ENCODE results near the gene ZBTB22.
"Not testable (repeated sequence)": the region's sequence is repeated elsewhere in the genome, so short reads cannot be mapped to it uniquely, and the experiment has no call there.

The ZBTB22 gene, protein sequence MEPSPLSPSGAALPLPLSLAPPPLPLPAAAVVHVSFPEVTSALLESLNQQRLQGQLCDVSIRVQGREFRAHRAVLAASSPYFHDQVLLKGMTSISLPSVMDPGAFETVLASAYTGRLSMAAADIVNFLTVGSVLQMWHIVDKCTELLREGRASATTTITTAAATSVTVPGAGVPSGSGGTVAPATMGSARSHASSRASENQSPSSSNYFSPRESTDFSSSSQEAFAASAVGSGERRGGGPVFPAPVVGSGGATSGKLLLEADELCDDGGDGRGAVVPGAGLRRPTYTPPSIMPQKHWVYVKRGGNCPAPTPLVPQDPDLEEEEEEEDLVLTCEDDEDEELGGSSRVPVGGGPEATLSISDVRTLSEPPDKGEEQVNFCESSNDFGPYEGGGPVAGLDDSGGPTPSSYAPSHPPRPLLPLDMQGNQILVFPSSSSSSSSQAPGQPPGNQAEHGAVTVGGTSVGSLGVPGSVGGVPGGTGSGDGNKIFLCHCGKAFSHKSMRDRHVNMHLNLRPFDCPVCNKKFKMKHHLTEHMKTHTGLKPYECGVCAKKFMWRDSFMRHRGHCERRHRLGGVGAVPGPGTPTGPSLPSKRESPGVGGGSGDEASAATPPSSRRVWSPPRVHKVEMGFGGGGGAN

GRCh38 chr6:33317669-33318425, at the start of gene ZBTB22:
TSS of gene ZBTB22 (minus strand) at chr6:33317744. CDS start at chr6:33316916, 828 bp downstream.
- peak within 1 kb of the TSS; percentile 92 for H3K4me3 ChIP-seq (ENCODE audit: low read length)
- H3K9ac ChIP-seq (ENCODE audit: low read length): peak within 1 kb of the TSS; percentile 71
- no peaks in the 10 kb centered on the region for H3K9me3 ChIP-seq (ENCODE audit: control insufficient read depth, low read depth, low read length)
- H3K27me3 ChIP-seq (ENCODE audit: control insufficient read depth, insufficient read depth, low read length): no peaks in the 10 kb centered on the region
- H3K4me1 ChIP-seq (ENCODE audit: control insufficient read depth, low read depth, low read length): peaks cover 14% of the 10 kb centered on the region
- H3K36me3 ChIP-seq (ENCODE audit: control insufficient read depth, low read depth, low read length): peaks cover 23% of the 10 kb centered on the region
- H3K27ac ChIP-seq (ENCODE audit: low read length): peak within 1 kb of the TSS; percentile 78

DNA sequence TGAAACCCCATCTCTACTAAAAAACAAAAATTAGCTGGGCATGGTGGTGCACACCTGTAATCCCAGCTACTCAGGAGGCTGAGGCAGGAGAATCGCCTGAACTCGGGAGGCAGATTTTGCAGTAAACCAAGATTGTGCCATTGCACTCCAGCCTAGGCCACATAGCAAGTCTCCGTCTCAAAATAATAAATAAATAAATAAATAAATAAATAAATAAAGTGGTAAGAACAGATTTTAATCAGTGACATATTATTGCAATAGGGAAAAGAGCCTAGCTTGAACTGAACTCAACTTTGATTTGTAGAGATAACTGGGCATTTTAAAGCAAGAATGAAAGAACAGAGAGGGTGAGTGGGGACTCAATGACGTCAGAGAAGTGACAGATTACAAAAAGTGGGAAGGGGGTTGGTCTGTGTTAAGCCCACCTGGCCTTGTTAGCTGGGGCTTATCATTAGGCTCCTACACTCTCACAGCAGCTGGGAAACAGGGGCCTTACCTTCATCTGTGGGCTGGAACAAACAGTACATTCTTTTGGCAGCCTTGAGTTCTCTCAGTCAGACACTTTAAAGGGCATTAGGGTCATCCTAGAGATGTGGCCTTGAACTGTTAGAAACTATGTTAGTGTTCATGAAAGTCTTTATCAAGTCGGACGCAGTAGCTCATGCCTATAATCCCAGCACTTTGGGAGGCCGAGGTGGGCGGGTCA, 49.6 kb upstream of the ZBTB22 start:
- Histone ChIP-seq H3K4me3 (ENCODE audit: low read length) (no peak overlapping the region), H3K9me3 (ENCODE audit: control insufficient read depth, low read depth, low read length) (no peaks in the 10 kb centered on the region), H3K27me3 (ENCODE audit: control insufficient read depth, insufficient read depth, low read length) (no peaks in the 10 kb centered on the region), H3K9ac (ENCODE audit: low read length) (no peak overlapping the region), H3K36me3 (ENCODE audit: control insufficient read depth, low read depth, low read length) (no peaks in the 10 kb centered on the region), H3K27ac (ENCODE audit: low read length) (no peak overlapping the region), H3K4me1 (ENCODE audit: control insufficient read depth, low read depth, low read length) (peaks cover 11% of the 10 kb centered on the region)

GRCh38 chr6:33365206-33365971, 47.8 kb upstream of the ZBTB22 start:
- H3K9ac ChIP-seq (ENCODE audit: low read length); H3K27ac ChIP-seq (ENCODE audit: low read length); H3K27me3 ChIP-seq (ENCODE audit: control insufficient read depth, insufficient read depth, low read length); H3K4me3 ChIP-seq (ENCODE audit: low read length); H3K36me3 ChIP-seq (ENCODE audit: control insufficient read depth, low read depth, low read length); H3K9me3 ChIP-seq (ENCODE audit: control insufficient read depth, low read depth, low read length): not testable (repeated sequence)
- peaks cover 11% of the 10 kb centered on the region for H3K4me1 ChIP-seq (ENCODE audit: control insufficient read depth, low read depth, low read length)

GRCh38 chr6:33364475-33365205, 47.1 kb upstream of the ZBTB22 start:
- not testable (repeated sequence) for H3K36me3 ChIP-seq (ENCODE audit: control insufficient read depth, low read depth, low read length); H3K4me3 ChIP-seq (ENCODE audit: low read length); H3K27ac ChIP-seq (ENCODE audit: low read length); H3K9me3 ChIP-seq (ENCODE audit: control insufficient read depth, low read depth, low read length); H3K27me3 ChIP-seq (ENCODE audit: control insufficient read depth, insufficient read depth, low read length); H3K9ac ChIP-seq (ENCODE audit: low read length)
- H3K4me1 ChIP-seq (ENCODE audit: control insufficient read depth, low read depth, low read length): peaks cover 11% of the 10 kb centered on the region

GRCh38 chr6:33363486-33363885, 45.9 kb upstream of the ZBTB22 start:
- H3K27me3 ChIP-seq (ENCODE audit: control insufficient read depth, insufficient read depth, low read length); H3K4me3 ChIP-seq (ENCODE audit: low read length); H3K9ac ChIP-seq (ENCODE audit: low read length); H3K27ac ChIP-seq (ENCODE audit: low read length); H3K9me3 ChIP-seq (ENCODE audit: control insufficient read depth, low read depth, low read length); H3K36me3 ChIP-seq (ENCODE audit: control insufficient read depth, low read depth, low read length): not testable (repeated sequence)
- peaks cover 11% of the 10 kb centered on the region for H3K4me1 ChIP-seq (ENCODE audit: control insufficient read depth, low read depth, low read length)

DNA sequence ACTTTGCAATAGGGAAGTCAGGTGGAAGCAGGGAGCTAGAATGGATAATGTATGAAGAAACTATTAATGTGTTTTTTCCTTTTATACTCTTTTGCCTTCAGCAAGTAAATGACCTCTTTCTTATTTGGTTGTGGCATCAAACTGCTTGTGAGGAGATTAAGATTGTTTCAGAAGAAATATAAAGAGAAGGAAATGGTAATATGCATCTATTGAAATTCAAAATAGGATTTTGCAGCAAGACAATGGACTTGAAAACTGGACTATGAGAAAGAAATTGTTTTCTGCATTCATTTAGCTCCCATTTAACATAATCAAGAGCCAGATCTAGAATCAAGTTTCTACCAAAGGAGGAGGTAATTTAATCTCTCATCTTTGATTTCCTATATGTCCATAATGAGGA, 41.8 kb upstream of the ZBTB22 start:
- peaks cover 4% of the 10 kb centered on the region for H3K4me1 ChIP-seq (ENCODE audit: control insufficient read depth, low read depth, low read length)

GRCh38 chr6:33357160-33357871, 39.8 kb upstream of the ZBTB22 start:
- H3K4me1 ChIP-seq (ENCODE audit: control insufficient read depth, low read depth, low read length); H3K4me3 ChIP-seq (ENCODE audit: low read length); H3K36me3 ChIP-seq (ENCODE audit: control insufficient read depth, low read depth, low read length); H3K9ac ChIP-seq (ENCODE audit: low read length); H3K27ac ChIP-seq (ENCODE audit: low read length); H3K9me3 ChIP-seq (ENCODE audit: control insufficient read depth, low read depth, low read length); H3K27me3 ChIP-seq (ENCODE audit: control insufficient read depth, insufficient read depth, low read length): not testable (repeated sequence)

More for the DNA sequence above, 41.8 kb upstream of the ZBTB22 start:
- no peaks in the 10 kb centered on the region for H3K9me3 ChIP-seq (ENCODE audit: control insufficient read depth, low read depth, low read length)
- H3K27ac ChIP-seq (ENCODE audit: low read length): no peak overlapping the region
- H3K36me3 ChIP-seq (ENCODE audit: control insufficient read depth, low read depth, low read length): no peaks in the 10 kb centered on the region
- H3K9ac ChIP-seq (ENCODE audit: low read length): no peak overlapping the region
- H3K4me3 ChIP-seq (ENCODE audit: low read length): no peak overlapping the region
- no peaks in the 10 kb centered on the region for H3K27me3 ChIP-seq (ENCODE audit: control insufficient read depth, insufficient read depth, low read length)

GRCh38 chr6:33356295-33356694, 38.8 kb upstream of the ZBTB22 start:
- H3K27me3 ChIP-seq (ENCODE audit: control insufficient read depth, insufficient read depth, low read length): no peaks in the 10 kb centered on the region
- no peak overlapping the region for H3K9ac ChIP-seq (ENCODE audit: low read length)

DNA sequence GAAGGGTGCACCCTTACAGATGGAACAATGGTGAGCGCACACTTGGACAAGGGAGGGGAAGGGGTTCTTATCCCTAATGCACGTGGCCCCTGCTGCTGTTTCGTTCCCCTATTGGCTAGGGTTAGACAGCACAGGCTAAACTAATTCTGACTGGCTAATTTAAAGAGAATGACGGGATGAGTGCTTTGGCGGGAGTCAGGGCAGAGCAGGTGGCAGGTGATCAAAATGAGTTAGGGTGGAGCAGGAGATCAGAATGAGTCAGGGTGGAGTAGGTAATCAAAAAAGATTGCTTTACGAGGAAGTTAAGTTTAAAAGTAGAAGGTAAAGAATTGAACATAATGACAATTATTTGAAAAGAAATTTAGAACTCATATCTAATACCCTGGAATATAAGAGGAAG, 38.3 kb upstream of the ZBTB22 start:
- H3K4me1 ChIP-seq (ENCODE audit: control insufficient read depth, low read depth, low read length); H3K4me3 ChIP-seq (ENCODE audit: low read length); H3K27me3 ChIP-seq (ENCODE audit: control insufficient read depth, insufficient read depth, low read length); H3K9ac ChIP-seq (ENCODE audit: low read length); H3K27ac ChIP-seq (ENCODE audit: low read length); H3K9me3 ChIP-seq (ENCODE audit: control insufficient read depth, low read depth, low read length); H3K36me3 ChIP-seq (ENCODE audit: control insufficient read depth, low read depth, low read length): not testable (repeated sequence)

More at GRCh38 chr6:33356295-33356694, 38.8 kb upstream of the ZBTB22 start:
- H3K27ac ChIP-seq (ENCODE audit: low read length): no peak overlapping the region
- no peak overlapping the region for H3K4me3 ChIP-seq (ENCODE audit: low read length)
- no peaks in the 10 kb centered on the region for H3K4me1 ChIP-seq (ENCODE audit: control insufficient read depth, low read depth, low read length)
- H3K9me3 ChIP-seq (ENCODE audit: control insufficient read depth, low read depth, low read length): no peaks in the 10 kb centered on the region
- no peaks in the 10 kb centered on the region for H3K36me3 ChIP-seq (ENCODE audit: control insufficient read depth, low read depth, low read length)

DNA sequence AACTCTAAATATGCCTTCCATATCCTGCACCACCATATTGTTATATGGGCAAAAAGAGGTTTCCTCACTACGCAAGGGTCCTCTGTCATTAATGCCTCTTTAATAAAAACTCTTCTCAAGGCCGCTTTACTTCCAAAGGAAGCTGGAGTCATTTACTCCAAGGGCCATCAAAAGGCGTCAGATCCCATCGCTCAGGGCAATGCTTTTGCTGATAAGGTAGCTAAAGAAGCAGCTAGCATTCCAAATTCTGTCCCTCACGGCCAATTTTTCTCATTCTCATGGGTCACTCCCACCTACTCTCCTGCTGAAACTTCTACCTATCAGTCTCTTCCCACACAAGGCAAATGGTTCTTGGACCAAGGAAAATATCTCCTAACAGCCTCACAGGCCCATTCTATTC, 30.3 kb upstream of the ZBTB22 start:
- Histone ChIP-seq H3K36me3 (ENCODE audit: control insufficient read depth, low read depth, low read length) (no peaks in the 10 kb centered on the region), H3K9ac (ENCODE audit: low read length) (no peak overlapping the region), H3K27ac (ENCODE audit: low read length) (no peak overlapping the region), H3K9me3 (ENCODE audit: control insufficient read depth, low read depth, low read length) (no peaks in the 10 kb centered on the region), H3K4me1 (ENCODE audit: control insufficient read depth, low read depth, low read length) (peaks cover 4% of the 10 kb centered on the region), H3K27me3 (ENCODE audit: control insufficient read depth, insufficient read depth, low read length) (no peaks in the 10 kb centered on the region), H3K4me3 (ENCODE audit: low read length) (no peak overlapping the region)
